ENCODE data around the gene APCDD1. TPM values are rescaled to one million over a fixed set of nuclear protein-coding genes. Genes with fewer than 3 reads are reported as not detected.

APCDD1 gene
- total and polyA plus RNA-seq, 2 of the 8 experiments (the other 6 are each of a cell fraction or from before 2014, with no cell fraction given), result 2.6 to 3.6 TPM

GRCh38 chr18:10519366-10519765, 64.9 kb downstream of the APCDD1 start:
- Histone ChIP-seq H3K9me3 (ENCODE audit: insufficient read depth in 2 of 2, low read depth in 1 of 2, low read length in 1 of 2) (peaks cover 0 to 4% of the 10 kb centered on the region in 2 experiments; a peak in 1 of 4 replicates), H3K4me3 (ENCODE audit: extremely low read depth in 1 of 4, insufficient read depth in 2 of 4, low read depth in 3 of 4, low read length in 4 of 4) (no peak overlapping the region), H4K20me1 (replicated peaks in 1 of 2; ENCODE audit: control insufficient read depth in 1 of 2, insufficient read depth in 2 of 2, low read length in 2 of 2) (no peaks in the 10 kb centered on the region), H2BK12ac (ENCODE audit: low read depth, low read length) (no peak overlapping the region), H2BK5ac (ENCODE audit: low read depth, low read length) (no peak overlapping the region), H3K4me2 (ENCODE audit: insufficient read depth in 1 of 2, low read depth in 2 of 2, low read length in 2 of 2) (no peak overlapping the region), H3K56ac (replicated peaks; ENCODE audit: insufficient read length, low read depth, low read length) (no peak overlapping the region), H2AK5ac (ENCODE audit: low read depth, low read length) (no peak overlapping the region), H3K23me2 (ENCODE audit: low read depth, low read length) (no peaks in the 10 kb centered on the region), H3K36me3 (ENCODE audit: control insufficient read depth in 2 of 4, insufficient read depth in 4 of 4, low read length in 3 of 4) (no peaks in the 10 kb centered on the region), H3K79me2 (ENCODE audit: control insufficient read depth in 1 of 2, insufficient read depth in 2 of 2, low read length in 2 of 2) (no peaks in the 10 kb centered on the region), H3K4me1 (replicated peaks in 1 of 4; ENCODE audit: control insufficient read depth in 3 of 4, insufficient read depth in 4 of 4, low read length in 3 of 4) (no peaks in the 10 kb centered on the region), H3K27me3 (replicated peaks in 1 of 4; ENCODE audit: control insufficient read depth in 3 of 4, extremely low read depth in 1 of 4, insufficient read depth in 3 of 4, low read length in 3 of 4) (no peaks in the 10 kb centered on the region), H2BK120ac (replicated peaks; ENCODE audit: low read depth, low read length) (no peak overlapping the region), H3K9ac (replicated peaks in 1 of 4; ENCODE audit: extremely low read depth in 1 of 4, low read depth in 3 of 4, low read length in 3 of 4) (no peak overlapping the region), H3K14ac (ENCODE audit: insufficient read length) (no peak overlapping the region), H2BK20ac (ENCODE audit: low read length) (no peak overlapping the region), H4K8ac (ENCODE audit: extremely low read depth, insufficient read depth, low read length) (no peak overlapping the region), H4K5ac (ENCODE audit: insufficient read length, low read depth, low read length) (no peak overlapping the region), H3K18ac (ENCODE audit: extremely low read depth, low read length) (no peak overlapping the region), H2BK15ac (ENCODE audit: low read length) (no peak overlapping the region), H3K23ac (ENCODE audit: insufficient read length) (no peak overlapping the region), H3K4ac (replicated peaks; ENCODE audit: insufficient read length, low read depth, low read length) (no peak overlapping the region), H2AFZ (ENCODE audit: low read length) (no peak overlapping the region), H4K91ac (replicated peaks; ENCODE audit: insufficient read length, low read length) (no peak overlapping the region), H3K79me1 (ENCODE audit: low read depth, low read length) (no peaks in the 10 kb centered on the region), H3K27ac (ENCODE audit: low read depth, low read length) (no peak overlapping the region)
- WGBS, 2 experiments (ENCODE audit: extremely low coverage in 1 of 2, insufficient coverage in 1 of 2, insufficient read length in 1 of 2, insufficient replicate concordance in 2 of 2, low coverage in 1 of 2, low lambda C conversion rate in 2 of 2, missing lambda C conversion rate in 1 of 2), result 91% methylated on average over 2 of the region's 2 CpGs; no CpG with 5 or more reads in 1 of the 2 experiments
- CTCF ChIA-PET (ENCODE audit: partially characterized antibody), result interaction anchor here (1.0 to 5.0 kb wide), 15 partner anchors 9 to 548 kb away, joined by 3 to 74 read pairs (median 5); no protein-coding TSS in a partner anchor
- DNase-seq (ENCODE audit: low read depth in 1 of 2, low spot score in 2 of 2) (no peak), FAIRE-seq (no peak)
- POLR2A ChIA-PET (ENCODE audit: partially characterized antibody), result no interaction called here
- TF ChIP-seq TAF7 (optimal IDR thresholded peaks at IDR 0.05; ENCODE audit: borderline replicate concordance, low read depth, low read length) (no peak), USF2 (IDR thresholded peaks at IDR 0.05; ENCODE audit: low read length) (no peak), BRCA1 (IDR thresholded peaks at IDR 0.05; ENCODE audit: low read depth, low read length) (no peak), POU5F1 (IDR thresholded peaks at IDR 0.05; ENCODE audit: low read depth, low read length) (no peak), BCL11A (IDR thresholded peaks at IDR 0.05; ENCODE audit: low read depth in 2 of 2, low read length in 2 of 2) (no peak), TEAD4 (IDR thresholded peaks at IDR 0.05; ENCODE audit: low read depth, low read length) (no peak), SAP30 (IDR thresholded peaks at IDR 0.05; ENCODE audit: insufficient read depth, insufficient replicate concordance, low read length) (no peak), TBP (IDR thresholded peaks at IDR 0.05; ENCODE audit: low read depth, low read length) (no peak), CEBPB (IDR thresholded peaks at IDR 0.05; ENCODE audit: low read depth, low read length) (no peak), RNF2 (IDR thresholded peaks at IDR 0.05; ENCODE audit: borderline replicate concordance, low read depth, low read length, missing control alignments, poor library complexity, severe bottlenecking) (no peak), SP4 (IDR thresholded peaks at IDR 0.05; ENCODE audit: low read length) (no peak), HDAC2 (IDR thresholded peaks at IDR 0.05; ENCODE audit: borderline replicate concordance in 1 of 2, low read depth in 2 of 2, low read length in 2 of 2) (no peak)

All from H1 (cell line).